ENCODE data around the gene FOXN1. TPM values are rescaled to one million over a fixed set of nuclear protein-coding genes. Genes with fewer than 3 reads are reported as not detected.
"Not testable (repeated sequence)": the region's sequence is repeated elsewhere in the genome, so short reads cannot be mapped to it uniquely, and the experiment has no call there.

Gene FOXN1
- total RNA-seq = not detected
- not detected for polyA plus RNA-seq (2013, experiment 1 of 2)
- polyA plus RNA-seq (2013, experiment 2 of 2) = not detected
- long read RNA-seq, experiment 1 = 0 reads
- long read RNA-seq, experiment 2 = 0 reads
- long read RNA-seq, experiment 3 = 0 reads
- long read RNA-seq, experiment 4 = 0 reads

GRCh38 chr17:28505986-28506665 lies at the start of gene FOXN1:
Gene FOXN1, plus strand, starts transcription at chr17:28506348. Its CDS starts 17,622 bp downstream, at chr17:28523970.
- DNase-seq = no peak
- H3K9ac ChIP-seq (ENCODE audit: extremely low read depth, low read length, poor library complexity, severe bottlenecking) = no peak within 1 kb of the TSS
- peaks cover 14% of the 10 kb centered on the region for H3K27me3 ChIP-seq (ENCODE audit: control insufficient read depth, insufficient read depth, low read length, poor library complexity, severe bottlenecking)
- H3K36me3 Mint-ChIP-seq (ENCODE audit: low read depth) = no peaks in the 10 kb centered on the region
- TF ChIP-seq CTCF (conservative IDR thresholded peaks at IDR 0.05) = no peak
- WGBS, 2 experiments (ENCODE audit: insufficient coverage in 1 of 2, insufficient read length in 1 of 2) = 90% methylated on average over 6 to 28 of the region's 28 CpGs
- no peaks in the 10 kb centered on the region for H3K4me1 ChIP-seq (ENCODE audit: control insufficient read depth, insufficient read depth, low read length)
- no peak within 1 kb of the TSS for H3K27ac ChIP-seq (ENCODE audit: low read depth, low read length)
- H3K4me3 ChIP-seq (ENCODE audit: low read length) = no peak within 1 kb of the TSS
- no peaks in the 10 kb centered on the region for H3K9me3 ChIP-seq (ENCODE audit: control insufficient read depth, low read length)
- H3K27me3 Mint-ChIP-seq (ENCODE audit: insufficient read depth) = peaks cover 13% of the 10 kb centered on the region
- peaks cover under 1% of the 10 kb centered on the region for H3K4me1 Mint-ChIP-seq
- no peaks in the 10 kb centered on the region for H3K36me3 ChIP-seq (ENCODE audit: control insufficient read depth, insufficient read depth, low read length)
- no peak within 1 kb of the TSS for H3K4me3 Mint-ChIP-seq
- H3K27ac Mint-ChIP-seq = no peak within 1 kb of the TSS
- H3K9me3 Mint-ChIP-seq = no peaks in the 10 kb centered on the region

- no peak for DNase-seq
- Histone ChIP-seq H3K9me3 (ENCODE audit: control insufficient read depth, low read length) (peaks cover 9% of the 10 kb centered on the region), H3K9ac (ENCODE audit: extremely low read depth, low read length, poor library complexity, severe bottlenecking) (no peak overlapping the region), H3K27me3 (ENCODE audit: control insufficient read depth, insufficient read depth, low read length, poor library complexity, severe bottlenecking) (peaks cover 13% of the 10 kb centered on the region), H3K4me3 (ENCODE audit: low read length) (no peak overlapping the region), H3K27ac (ENCODE audit: low read depth, low read length) (no peak overlapping the region), H3K4me1 (ENCODE audit: control insufficient read depth, insufficient read depth, low read length) (no peaks in the 10 kb centered on the region), H3K36me3 (ENCODE audit: control insufficient read depth, insufficient read depth, low read length) (no peaks in the 10 kb centered on the region)
- Mint-ChIP-seq H3K4me1 (no peaks in the 10 kb centered on the region), H3K27ac (no peak overlapping the region), H3K9me3 (peaks cover 25% of the 10 kb centered on the region), H3K27me3 (ENCODE audit: insufficient read depth) (peaks cover 21% of the 10 kb centered on the region), H3K36me3 (ENCODE audit: low read depth) (no peaks in the 10 kb centered on the region), H3K4me3 (no peak overlapping the region)
- 94% methylated on average over 4 of the region's 6 CpGs; no CpG with 5 or more reads in 1 of the 2 experiments for WGBS, 2 experiments (ENCODE audit: insufficient coverage in 1 of 2, insufficient read length in 1 of 2)
- no peak for TF ChIP-seq CTCF (conservative IDR thresholded peaks at IDR 0.05)
Measured at GRCh38 chr17:28457890-28458289, 48.3 kb upstream of the FOXN1 start.

- H3K4me3 Mint-ChIP-seq; H3K4me3 ChIP-seq (ENCODE audit: low read length); H3K4me1 Mint-ChIP-seq; H3K4me1 ChIP-seq (ENCODE audit: control insufficient read depth, insufficient read depth, low read length); H3K36me3 ChIP-seq (ENCODE audit: control insufficient read depth, insufficient read depth, low read length); H3K36me3 Mint-ChIP-seq (ENCODE audit: low read depth); H3K9me3 ChIP-seq (ENCODE audit: control insufficient read depth, low read length); H3K27ac Mint-ChIP-seq; H3K27ac ChIP-seq (ENCODE audit: low read depth, low read length); H3K9ac ChIP-seq (ENCODE audit: extremely low read depth, low read length, poor library complexity, severe bottlenecking); DNase-seq: not testable (repeated sequence)
- peaks cover 23% of the 10 kb centered on the region for H3K27me3 ChIP-seq (ENCODE audit: control insufficient read depth, insufficient read depth, low read length, poor library complexity, severe bottlenecking)
- Mint-ChIP-seq H3K27me3 (ENCODE audit: insufficient read depth) (peaks cover 28% of the 10 kb centered on the region), H3K9me3 (peaks cover 25% of the 10 kb centered on the region)
- 95 to 99% methylated on average over 14 to 24 of the region's 32 CpGs for WGBS, 2 experiments (ENCODE audit: insufficient coverage in 1 of 2, insufficient read length in 1 of 2)
Measured at GRCh38 chr17:28458881-28459280, 47.3 kb upstream of the FOXN1 start.
